Adrenal gland (tissue), 5 donors: ENCODE measurements around the gene DUS2.

Source experiments
- CTCF ChIP-seq, 6 experiments: fragments of 450-650 bp in 4 of 6; fragments of 200-600 bp in 2 of 6; sonication (generic) in 1 of 6; IDR thresholded peaks; 1 replicate in 5 of 6; 2 replicates in 1 of 6; pipeline versions ENCODE4 v1.5.1 to v1.8.0; 2016 to 2021; ENCODE audit warnings: antibody characterized with exemption in 6 of 6, mild to moderate bottlenecking in 2 of 6, moderate library complexity in 1 of 6
- POLR2A ChIP-seq, 2 donors: fragments of 450-650 bp; IDR thresholded peaks; one replicate each; pipeline ENCODE4 v1.6.1; 2017; ENCODE audit warnings: antibody characterized with exemption in 2 of 2, mild to moderate bottlenecking in 2 of 2, moderate library complexity in 1 of 2
- donor health status: DM: no; HTN: no; CAD: no.

GRCh38 chr16:68071518-68071901, 48.4 kb downstream of the DUS2 start:
- TF ChIP-seq CTCF (IDR thresholded peaks at IDR 0.05) (no peak), POLR2A (IDR thresholded peaks at IDR 0.05) (no peak)
